ENCODE measurements around the gene PRMT3. TPM values are rescaled to one million over a fixed set of nuclear protein-coding genes. Genes with fewer than 3 reads are reported as not detected.
"Not testable (repeated sequence)": the region's sequence is repeated elsewhere in the genome, so short reads cannot be mapped to it uniquely, and the experiment has no call there.

Gene PRMT3
- total RNA-seq, 1 donor from 2014 or later = 16.3 TPM

DNA sequence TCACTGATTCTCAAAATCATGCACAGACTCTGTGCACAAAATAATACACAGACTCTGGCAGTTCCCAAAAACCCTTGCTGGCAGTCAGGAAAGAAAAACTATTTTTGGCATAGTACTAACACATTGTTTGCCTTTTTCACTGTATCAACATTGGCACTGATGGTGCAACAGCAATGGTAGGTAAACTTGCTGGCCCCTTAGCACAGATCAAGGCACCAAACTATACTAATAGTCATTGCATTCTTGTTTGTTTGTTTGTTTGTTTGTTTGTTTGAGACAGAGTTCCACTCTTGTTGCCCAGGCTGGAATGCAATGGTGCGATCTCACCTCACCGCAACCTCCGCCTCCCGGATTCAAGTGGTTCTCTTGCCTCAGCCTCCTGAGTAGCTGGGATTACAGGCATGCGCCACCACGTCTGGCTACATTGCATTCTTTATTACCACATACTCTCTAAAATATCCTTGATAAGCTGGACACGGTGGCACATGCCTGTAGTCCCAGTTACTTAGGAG lies 130.9 kb downstream of the PRMT3 start:
- DNase-seq = no peak

DNA sequence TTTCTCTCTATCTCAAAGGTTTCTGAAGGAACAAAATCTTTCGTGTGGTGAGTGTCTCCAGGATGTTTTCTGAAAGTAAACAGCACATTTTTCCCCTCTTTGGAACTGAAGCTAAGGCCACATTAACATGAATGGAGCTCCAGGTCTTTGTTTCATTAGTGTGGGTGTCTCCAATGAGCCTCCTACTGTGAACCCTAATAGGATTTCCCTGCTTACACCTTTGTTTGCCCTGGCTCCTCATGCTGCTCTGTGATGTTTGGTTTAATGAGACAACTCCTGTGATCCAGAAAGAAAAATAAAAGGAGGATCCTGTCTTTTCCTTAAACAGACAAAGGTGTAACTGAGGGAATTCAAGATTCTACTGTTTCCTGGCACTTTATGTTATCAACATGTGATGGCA lies 135.0 kb downstream of the PRMT3 start:
- no peak for DNase-seq

DNA sequence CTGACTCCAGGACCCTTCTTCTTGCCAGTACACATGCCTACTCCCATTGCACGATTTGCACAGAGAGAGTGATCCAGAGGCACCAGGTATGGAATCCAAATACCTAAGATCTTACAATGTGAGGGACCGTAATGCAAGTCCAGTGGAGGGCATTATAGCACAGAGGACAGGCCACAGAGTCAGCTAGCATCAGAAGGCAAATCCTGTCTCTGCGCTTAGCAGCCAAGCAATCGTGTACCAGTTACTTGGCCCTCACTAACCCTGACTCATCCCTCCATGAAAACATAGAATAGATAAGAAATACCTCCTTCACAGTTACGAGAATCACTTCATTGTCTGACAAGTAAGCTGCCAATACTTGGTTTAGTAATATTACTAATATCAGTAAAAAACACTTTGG lies 142.2 kb downstream of the PRMT3 start:
- no peak for DNase-seq

DNA sequence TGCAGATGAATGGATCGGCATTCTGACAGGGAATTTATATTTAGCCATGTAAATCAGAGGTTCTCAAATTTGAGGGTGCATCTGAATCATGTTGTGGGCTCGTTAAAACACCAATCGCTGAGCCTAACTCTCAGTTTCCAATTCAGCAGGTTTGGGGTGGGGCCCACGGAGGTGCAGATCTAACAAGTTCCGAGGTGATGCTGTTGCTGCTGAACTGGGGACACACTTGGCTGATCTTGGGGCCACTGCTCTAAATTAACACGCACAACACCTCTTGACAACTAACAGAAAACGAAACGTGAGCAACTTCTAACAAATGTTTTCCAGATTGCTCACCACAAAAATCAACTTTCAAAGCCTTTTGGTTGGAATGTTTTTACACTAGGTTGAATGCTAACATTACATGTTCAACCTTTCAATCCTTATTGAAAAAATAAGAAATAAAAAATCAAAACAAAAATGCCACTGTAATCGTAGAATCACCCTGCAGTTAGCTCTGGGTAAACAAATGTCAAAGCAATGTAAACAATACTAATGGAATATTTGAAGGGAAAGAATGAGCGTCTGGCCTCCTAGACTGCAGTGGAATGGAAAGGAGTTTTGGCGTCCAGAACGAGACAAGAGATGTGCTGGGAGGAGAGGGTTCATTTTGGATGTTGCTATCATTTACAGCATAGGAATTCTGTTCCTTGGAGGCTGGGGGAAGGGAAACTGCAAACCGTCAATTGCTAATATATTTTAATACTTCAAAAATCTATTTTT lies 143.6 kb downstream of the PRMT3 start:
- DNase-seq = no peak

DNA sequence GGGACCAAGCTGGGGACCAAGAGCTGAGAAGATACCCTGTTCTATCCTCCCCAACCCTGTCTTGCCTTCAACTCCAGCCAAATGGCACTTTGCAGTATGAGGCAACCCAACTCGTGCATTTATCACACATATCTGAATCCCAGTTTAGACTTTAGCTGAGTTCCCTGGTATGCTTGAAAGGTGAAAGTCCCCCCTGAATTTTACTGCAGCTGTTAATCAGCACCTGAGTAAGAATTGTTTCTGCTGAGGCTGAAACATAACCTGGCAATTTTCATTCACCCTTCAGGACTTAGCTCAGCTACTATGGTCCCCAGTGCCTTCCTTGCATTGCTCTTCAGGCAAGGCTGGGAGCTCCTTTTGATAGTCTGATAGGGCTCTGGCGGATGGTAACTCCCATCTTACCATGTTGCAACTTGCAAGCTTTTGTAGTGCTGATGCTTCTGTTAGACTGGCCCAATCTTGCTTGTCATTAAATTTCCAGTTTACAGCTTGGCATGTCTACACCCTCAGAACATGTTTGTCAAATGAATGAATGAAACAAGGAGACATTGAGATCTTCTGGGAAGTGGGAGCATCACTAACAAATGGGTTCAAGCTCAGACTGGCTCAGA lies 147.9 kb downstream of the PRMT3 start:
- no peak for DNase-seq

GRCh38 chr11:20536365-20536764 lies 148.8 kb downstream of the PRMT3 start:
- no peak for DNase-seq

GRCh38 chr11:20536784-20537183 lies 149.3 kb downstream of the PRMT3 start:
- DNase-seq = no peak

- no peak for DNase-seq
Measured at GRCh38 chr11:20541503-20541902, 154.0 kb downstream of the PRMT3 start.

GRCh38 chr11:20544603-20545237 lies 157.2 kb downstream of the PRMT3 start:
- DNase-seq = no peak

DNA sequence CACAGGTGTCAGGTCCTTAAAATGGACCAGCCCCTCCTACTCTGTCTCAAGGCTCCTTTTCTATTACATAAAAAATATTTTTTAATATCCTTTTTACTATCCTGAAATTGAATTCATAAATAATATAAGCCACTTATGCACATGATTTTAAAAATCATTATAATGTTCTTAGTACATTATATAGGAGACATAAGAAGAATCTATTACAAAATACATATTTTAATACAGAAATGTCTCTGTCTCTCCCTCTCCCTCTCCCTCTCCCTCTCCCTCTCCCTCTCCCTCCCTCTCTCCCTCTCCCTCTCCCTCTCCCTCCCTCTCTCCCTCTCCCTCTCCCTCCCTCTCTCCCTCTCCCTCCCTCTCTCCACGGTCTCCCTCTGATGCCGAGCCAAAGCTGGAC lies 159.9 kb downstream of the PRMT3 start:
- no peak for DNase-seq

DNA sequence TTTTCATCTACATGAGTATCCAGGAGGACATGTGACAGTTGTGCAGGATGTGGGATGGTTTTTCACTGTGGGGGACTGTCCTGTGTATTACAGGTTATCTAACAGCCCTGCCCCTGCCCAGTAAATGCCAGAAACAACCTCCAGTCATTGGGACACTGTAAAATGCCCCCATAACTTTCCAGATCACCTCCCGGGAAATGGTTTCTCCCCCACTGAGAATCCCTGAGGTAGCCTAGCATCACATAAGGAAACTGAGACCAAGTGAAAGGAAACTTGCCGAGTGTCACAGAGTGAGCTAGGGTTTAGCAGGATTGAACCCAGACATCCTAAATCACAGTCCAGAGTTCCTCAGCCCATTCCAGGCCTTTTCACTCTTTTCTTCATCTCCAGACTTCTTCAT lies 163.6 kb downstream of the PRMT3 start:
- DNase-seq = no peak

- no peak for DNase-seq
Measured at GRCh38 chr11:20555783-20556182, 168.3 kb downstream of the PRMT3 start.

DNA sequence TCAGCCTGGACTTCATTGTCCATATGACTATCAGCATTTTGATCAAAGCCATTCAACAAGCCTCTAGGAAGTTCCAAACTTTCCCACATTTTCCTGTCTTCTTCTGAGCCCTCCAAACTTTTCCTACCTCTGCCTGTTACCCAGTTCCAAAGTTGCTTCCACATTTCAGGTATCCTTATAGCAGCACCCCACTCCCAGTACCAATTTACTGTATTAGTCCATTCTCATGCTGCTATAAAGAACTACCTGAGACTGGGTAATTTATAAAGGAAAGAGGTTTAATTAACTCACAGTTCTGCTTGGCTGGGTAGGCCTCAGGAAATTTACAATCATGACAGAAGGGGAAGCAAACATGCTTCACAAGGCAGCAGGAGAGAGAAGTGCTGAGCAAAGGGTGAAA lies 168.9 kb downstream of the PRMT3 start:
- not testable (repeated sequence) for DNase-seq

DNA sequence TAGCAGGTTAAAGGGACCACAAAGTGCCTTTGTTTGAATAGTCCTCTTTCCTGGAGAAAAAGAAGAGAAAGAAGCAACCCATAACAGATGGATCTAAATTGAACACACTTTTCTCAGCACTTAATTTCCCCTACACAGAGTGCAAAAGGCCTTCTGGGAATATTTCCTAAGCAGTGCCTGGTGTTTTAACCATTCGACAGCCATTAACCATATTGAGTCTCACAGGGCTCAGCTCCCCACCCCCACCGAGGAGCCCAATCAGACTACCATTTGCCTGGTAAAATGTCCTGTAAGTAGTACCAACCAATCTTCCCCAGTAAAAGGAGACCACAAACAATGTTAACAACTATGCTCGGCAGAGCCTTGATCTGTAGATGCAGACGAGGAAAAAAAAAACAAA lies 171.2 kb downstream of the PRMT3 start:
- no peak for DNase-seq

Other genes with a start within 250 kb of the PRMT3 start
- 2.3 TPM for gene DBX1, start 227.2 kb upstream of the PRMT3 start, total RNA-seq
- 8.8 TPM for gene HTATIP2, start 24.0 kb upstream of the PRMT3 start, total RNA-seq
- gene SLC6A5, start 211.9 kb downstream of the PRMT3 start, total RNA-seq = not detected

All from tongue (tissue), 2 donors.